ENCODE data around the gene KIF5C.
"Not testable (repeated sequence)": the region's sequence is repeated elsewhere in the genome, so short reads cannot be mapped to it uniquely, and the experiment has no call there.

- TF ChIP-seq POLR2AphosphoS5, CTCF, EP300 (IDR thresholded peaks at IDR 0.05): not testable (repeated sequence)
Observed at GRCh38 chr2:148862478-148862877, 12.5 kb upstream of the KIF5C start.
